GM18505 (cell line): ENCODE data around the gene SNX32.

Experiments
- ATAC-seq: cut with Tn5 transposase; IDR thresholded peaks from one replicate; pipeline ENCODE4 v1.9.1; 2021; ENCODE audit not compliant: unreplicated experiment
- POLR2A ChIP-seq: IDR thresholded peaks from 4 replicates; pipeline ENCODE4 v1.6.1; 2011; ENCODE audit warnings: borderline replicate concordance; ENCODE audit not compliant: insufficient read depth, insufficient read length; ENCODE audit errors: extremely low read depth

Gene SNX32

GRCh38 chr11:65900125-65900898 lies 66.5 kb downstream of the SNX32 start, which contains the start of gene FOSL1:
Gene FOSL1 (minus strand): TSS chr11:65900388. CDS start chr11:65900339, 49 bp downstream.
- peak; percentile 74 for ATAC-seq

GRCh38 chr11:65900899-65901180 lies 67.1 kb downstream of the SNX32 start:
- no peak for TF ChIP-seq POLR2A
- ATAC-seq: no peak

More at GRCh38 chr11:65900125-65900898, 66.5 kb downstream of the SNX32 start, which contains the start of gene FOSL1:
- peak; percentile 47 for TF ChIP-seq POLR2A

DNA sequence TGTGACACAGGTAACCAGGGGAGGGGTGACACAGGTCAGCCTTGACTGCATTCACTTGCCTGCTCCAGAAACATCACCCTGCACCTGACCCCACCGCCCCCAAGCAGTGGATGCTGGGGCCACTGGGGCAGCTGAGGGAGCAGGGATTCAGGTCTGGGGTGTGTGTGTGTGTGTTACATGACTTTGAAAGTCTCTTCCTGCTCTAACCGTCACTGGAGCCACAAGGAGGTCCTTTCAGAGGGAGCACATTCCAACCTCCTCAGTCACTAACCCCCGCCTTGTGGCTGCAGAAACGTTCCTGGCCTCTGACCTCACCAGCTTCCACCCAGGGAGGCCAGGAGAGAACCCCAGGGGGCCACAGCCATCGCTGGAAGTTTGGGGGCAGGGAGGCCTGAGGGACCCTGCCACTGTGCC lies 69.3 kb downstream of the SNX32 start:
- no peak for TF ChIP-seq POLR2A
- ATAC-seq: no peak
